ENCODE measurements around the gene GLG1.
A peak's percentile ranks its signal among the peaks of the same experiment; 100 is the strongest.

The GLG1 gene

GRCh38 chr16:74649839-74650504 is 43.1 kb upstream of the GLG1 start:
- H3K27ac ChIP-seq, result no peak overlapping the region
- no peak for DNase-seq (ENCODE audit: low spot score)
- TF ChIP-seq CTCF (conservative IDR thresholded peaks at IDR 0.05; ENCODE audit: low read depth), result no peak
- POLR2A ChIA-PET (ENCODE audit: low non-redundant PET), result no interaction called here
- CTCF ChIA-PET, result no interaction called here

- CTCF ChIA-PET, result interaction anchor here (0.6 kb wide), 1 partner anchor 279 kb away, joined by 3 read pairs; no protein-coding TSS in a partner anchor
Measured at GRCh38 chr16:74641969-74642368, 35.1 kb upstream of the GLG1 start.

GRCh38 chr16:74637742-74638453 is 31.0 kb upstream of the GLG1 start:
- no peak overlapping the region for H3K27ac ChIP-seq
- POLR2A ChIA-PET (ENCODE audit: low non-redundant PET), result no interaction called here
- no peak for DNase-seq (ENCODE audit: low spot score)
- CTCF ChIA-PET, result interaction anchor here (0.6 kb wide), 1 partner anchor 1676 kb away, joined by 3 read pairs; no protein-coding TSS in a partner anchor
- no peak for TF ChIP-seq CTCF (conservative IDR thresholded peaks at IDR 0.05; ENCODE audit: low read depth)

More at GRCh38 chr16:74641969-74642368, 35.1 kb upstream of the GLG1 start:
- TF ChIP-seq CTCF (conservative IDR thresholded peaks at IDR 0.05; ENCODE audit: low read depth), result no peak
- POLR2A ChIA-PET (ENCODE audit: low non-redundant PET), result no interaction called here
- H3K27ac ChIP-seq, result no peak overlapping the region
- no peak for DNase-seq (ENCODE audit: low spot score)

GRCh38 chr16:74635303-74635702 is 28.4 kb upstream of the GLG1 start:
- CTCF ChIA-PET, result no interaction called here
- H3K27ac ChIP-seq, result no peak overlapping the region
- POLR2A ChIA-PET (ENCODE audit: low non-redundant PET), result no interaction called here
- TF ChIP-seq CTCF (conservative IDR thresholded peaks at IDR 0.05; ENCODE audit: low read depth), result no peak
- DNase-seq (ENCODE audit: low spot score), result no peak

- no peak for DNase-seq (ENCODE audit: low spot score)
- ChIA-PET CTCF (interaction anchor here (0.6 kb wide), 1 partner anchor 239 kb away, joined by 3 read pairs; no protein-coding TSS in a partner anchor), POLR2A (ENCODE audit: low non-redundant PET) (no interaction called here)
- no peak overlapping the region for H3K27ac ChIP-seq
- TF ChIP-seq CTCF (conservative IDR thresholded peaks at IDR 0.05; ENCODE audit: low read depth), result no peak
Measured at GRCh38 chr16:74633686-74634085, 26.8 kb upstream of the GLG1 start.

GRCh38 chr16:74627506-74628220 is 20.7 kb upstream of the GLG1 start:
- DNase-seq (ENCODE audit: low spot score), result no peak
- no peak for TF ChIP-seq CTCF (conservative IDR thresholded peaks at IDR 0.05; ENCODE audit: low read depth)
- ChIA-PET CTCF (no interaction called here), POLR2A (ENCODE audit: low non-redundant PET) (no interaction called here)
- H3K27ac ChIP-seq, result peak overlapping the region; percentile 38
